Stimulated activated CD4-positive, alpha-beta T cell treated with anti-CD3 and anti-CD28 coated beads, Interleukin-2, amount 100 ng/mL, for 4 hours (primary cell): ENCODE measurements around the gene ACTR5.

ENCODE experiments used
- DNase-seq: peaks from one replicate; pipeline ENCODE4 v3.0.0-alpha.2; 2020; ENCODE audit warnings: low read depth

The ACTR5 gene

DNA sequence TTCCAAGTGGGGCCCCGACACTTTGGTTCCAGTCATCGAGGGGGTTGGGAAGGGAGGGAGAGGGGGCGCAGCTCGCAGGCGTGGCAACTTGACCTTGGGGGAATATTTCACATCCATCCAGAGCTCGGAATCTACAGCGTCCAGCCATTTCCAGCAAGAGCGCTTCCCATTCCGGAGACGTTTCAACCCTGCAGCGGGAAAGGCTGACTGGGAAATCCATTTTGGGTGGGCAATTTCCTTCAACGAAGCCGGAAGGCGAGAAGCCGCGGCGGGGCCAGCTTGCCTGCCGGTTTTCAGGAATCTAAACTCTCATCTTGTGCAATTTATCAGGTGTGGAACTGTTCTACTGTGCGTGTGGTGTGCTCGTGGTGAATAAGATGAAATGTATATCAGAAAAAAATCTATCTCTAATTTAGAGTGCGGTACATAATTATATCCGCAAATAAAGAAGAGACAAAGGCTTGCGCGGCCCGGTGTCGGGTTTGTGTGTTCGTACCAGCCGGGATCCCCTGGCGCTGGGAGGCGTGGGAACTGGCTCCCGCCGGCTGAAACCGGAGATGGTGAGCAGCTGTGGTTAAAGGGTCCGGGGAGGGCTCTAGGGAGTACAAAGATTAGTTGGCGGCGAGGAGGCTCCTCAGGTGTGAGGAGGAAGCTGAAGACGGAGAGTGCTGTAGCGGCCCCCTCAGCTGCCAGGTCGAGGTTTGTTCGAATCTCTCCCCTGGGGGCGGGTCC lies 19.2 kb upstream of the ACTR5 start:
- DNase-seq: no peak

DNA sequence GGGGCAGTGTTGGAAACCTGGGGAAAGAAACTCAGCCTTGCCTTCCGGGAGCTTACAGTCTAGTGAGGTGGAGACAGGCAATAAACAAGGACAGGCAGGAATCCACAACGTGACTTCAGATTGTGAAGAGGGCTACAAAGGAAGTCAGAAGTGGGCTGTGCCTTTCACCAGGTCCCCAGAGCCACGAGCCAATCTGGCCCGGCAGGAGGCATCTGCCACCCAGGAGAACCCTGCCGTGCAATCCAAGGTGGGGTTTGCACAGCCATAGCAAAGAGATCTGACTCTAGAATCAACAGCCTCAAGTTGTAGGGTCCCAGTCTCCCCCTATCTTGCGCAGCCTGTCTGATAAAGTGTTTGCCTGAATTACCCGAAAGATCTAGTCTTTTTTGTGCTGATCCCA lies 18.5 kb upstream of the ACTR5 start:
- DNase-seq: no peak

- DNase-seq: no peak
These were observed 17.9 kb upstream of the ACTR5 start for GRCh38 chr20:38730167-38730988.

DNA sequence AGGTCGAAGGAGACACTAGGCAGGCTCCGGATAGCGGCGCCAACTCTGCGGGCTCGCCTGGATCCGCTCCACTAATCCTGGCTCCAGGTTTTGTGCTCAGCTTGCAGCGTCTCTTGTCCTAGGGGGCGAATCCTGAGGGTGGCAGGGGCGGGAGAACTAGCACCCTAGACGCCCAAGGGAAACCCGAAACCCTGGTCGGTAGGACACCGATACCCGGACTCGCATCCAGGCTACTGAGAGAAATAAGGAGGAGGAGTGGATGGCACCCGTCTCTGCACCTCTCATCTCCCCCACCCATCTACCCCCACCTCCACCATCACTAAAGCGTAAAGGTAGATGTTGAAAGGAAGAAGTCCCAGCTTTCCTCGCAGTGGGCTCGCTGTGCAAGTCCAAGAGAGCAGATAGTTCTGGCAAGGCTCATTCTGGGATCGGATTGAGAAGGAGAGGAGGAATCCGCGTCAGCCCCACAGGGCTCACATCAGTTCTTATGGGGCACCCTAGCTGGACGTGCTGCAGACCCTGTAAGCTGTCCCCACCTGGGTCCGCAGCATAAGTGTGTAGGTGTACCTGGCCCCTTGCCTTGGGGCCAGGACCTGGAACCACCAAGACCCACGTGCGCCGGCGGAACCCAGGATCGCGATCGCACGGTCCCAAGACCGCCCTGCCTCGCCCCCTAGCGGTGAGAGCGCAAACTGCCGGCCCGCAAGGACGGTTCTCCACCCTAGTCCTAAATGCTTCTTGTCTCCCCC lies 17.1 kb upstream of the ACTR5 start:
- DNase-seq: peak; percentile 69

DNA sequence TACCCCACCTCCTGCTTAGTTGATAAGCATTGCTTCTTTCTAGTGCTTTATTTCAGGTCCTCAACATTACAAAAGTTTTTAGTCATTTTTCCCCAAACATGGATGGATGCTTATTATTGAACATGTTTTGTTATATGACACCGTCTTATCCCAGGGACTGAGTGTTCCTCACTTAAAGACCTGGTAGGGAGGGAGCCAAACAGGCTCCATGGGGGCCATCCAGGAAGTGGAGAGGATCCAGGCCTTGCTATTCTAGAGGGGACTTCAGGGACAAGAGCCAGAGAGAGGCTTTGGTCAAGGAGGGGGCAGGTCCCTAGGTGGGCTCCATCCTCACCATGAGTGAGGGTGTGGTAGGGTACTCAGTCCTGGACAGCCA lies 16.5 kb upstream of the ACTR5 start:
- DNase-seq: no peak

DNA sequence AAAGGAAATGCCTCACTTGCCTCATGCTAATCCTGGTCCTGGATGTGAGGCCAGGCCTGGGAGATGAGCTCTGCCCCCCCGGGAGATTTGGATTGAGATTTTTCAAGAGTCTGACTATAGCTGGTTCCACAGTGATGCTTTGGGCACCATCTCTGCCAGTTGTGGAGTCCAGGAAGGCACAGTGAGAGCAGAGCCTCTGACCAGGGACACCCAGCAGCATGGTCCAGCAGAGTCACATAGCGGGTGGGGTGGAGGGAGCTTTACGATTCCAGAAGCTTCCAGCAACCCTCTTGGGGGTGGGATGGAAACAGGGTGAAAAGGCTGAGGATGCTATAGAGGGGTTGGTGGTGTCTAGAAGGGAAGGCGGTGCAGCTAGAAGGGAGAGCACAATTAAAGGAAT lies 15.3 kb upstream of the ACTR5 start:
- DNase-seq: no peak

DNA sequence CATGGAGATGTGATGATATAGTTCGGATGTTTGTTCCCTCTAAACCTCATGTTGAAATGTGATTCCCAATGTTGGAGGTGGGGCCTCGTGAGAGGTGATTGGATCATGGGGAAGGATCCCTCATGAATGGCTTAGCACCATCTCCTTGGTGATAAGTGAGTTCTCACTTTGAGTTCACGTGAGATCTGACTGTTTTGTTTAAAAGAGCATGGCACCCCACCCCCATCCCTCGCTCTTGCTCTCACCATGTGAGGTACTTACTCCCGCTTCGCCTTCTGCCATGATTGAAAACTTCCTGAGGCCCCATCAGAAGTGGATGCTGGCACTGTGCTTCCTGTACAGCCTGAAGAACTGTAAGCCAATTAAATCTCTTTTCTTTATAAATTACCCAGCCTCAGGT lies 13.1 kb upstream of the ACTR5 start:
- DNase-seq: no peak

GRCh38 chr20:38737887-38738286 lies 10.4 kb upstream of the ACTR5 start:
- no peak for DNase-seq

DNA sequence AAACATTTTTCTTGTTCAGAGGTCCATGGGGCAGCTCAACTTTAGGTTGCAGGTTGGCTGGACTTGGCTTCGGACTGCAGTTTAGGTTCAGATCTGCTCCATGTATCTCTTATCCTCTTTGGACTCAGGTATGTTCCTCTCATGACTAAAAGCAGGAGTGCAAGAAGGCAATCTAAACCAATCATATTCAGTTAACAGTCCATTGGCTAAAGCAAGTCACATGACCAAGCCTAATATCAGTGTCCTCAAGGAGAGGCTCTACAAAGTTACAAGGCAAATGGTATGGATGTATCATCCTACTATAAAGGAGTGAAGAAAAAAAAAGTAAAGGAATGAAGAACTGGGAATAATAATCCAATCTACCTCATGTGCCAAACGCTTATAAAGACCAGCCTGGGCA lies 2.5 kb upstream of the ACTR5 start:
- no peak for DNase-seq

DNA sequence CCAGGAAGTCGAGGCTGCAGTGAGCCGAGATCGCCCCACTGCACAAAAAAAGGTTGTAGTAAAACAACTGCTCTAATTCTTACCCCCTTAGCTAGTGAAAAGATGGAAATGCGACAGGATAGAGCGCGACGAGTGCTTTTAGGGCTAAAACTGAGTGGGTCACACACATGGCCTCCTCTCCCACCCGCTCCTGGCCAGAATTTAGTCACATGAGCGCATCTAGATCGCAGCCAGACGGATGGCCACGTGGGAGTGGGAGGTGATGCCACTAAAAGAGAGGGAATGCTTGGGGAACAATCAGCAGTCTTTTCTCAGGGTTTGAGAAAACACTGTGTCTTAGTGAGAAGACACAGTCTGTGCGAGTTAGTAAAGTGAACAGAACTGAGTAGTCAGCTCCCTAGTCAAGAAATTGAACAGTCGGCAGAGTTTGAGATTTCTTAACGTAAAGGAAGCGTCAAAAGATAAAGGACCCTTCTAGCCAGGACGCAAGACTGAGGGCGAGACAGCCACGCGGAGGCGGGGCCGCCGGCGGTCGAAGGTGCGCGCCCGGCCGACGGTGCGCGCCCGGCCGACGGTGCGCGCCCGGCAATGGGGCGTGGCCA lies 664 bp upstream of the ACTR5 start:
- DNase-seq: no peak

DNA sequence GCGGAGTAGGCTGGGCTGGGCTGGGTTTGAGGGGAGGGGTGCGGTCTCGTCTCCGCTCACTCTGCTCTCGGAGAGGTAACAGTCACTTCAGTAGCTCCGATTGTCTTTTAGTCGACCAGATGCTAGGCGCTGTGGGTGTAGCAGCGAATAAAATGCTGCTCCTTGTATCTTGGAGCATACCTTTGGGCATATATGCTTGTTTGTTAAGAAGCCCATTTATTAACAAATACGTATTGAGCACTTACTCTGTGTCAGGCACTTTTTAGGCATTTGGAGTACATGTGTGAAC lies 545 bp downstream of the ACTR5 start:
- peak; percentile 51 for DNase-seq

DNA sequence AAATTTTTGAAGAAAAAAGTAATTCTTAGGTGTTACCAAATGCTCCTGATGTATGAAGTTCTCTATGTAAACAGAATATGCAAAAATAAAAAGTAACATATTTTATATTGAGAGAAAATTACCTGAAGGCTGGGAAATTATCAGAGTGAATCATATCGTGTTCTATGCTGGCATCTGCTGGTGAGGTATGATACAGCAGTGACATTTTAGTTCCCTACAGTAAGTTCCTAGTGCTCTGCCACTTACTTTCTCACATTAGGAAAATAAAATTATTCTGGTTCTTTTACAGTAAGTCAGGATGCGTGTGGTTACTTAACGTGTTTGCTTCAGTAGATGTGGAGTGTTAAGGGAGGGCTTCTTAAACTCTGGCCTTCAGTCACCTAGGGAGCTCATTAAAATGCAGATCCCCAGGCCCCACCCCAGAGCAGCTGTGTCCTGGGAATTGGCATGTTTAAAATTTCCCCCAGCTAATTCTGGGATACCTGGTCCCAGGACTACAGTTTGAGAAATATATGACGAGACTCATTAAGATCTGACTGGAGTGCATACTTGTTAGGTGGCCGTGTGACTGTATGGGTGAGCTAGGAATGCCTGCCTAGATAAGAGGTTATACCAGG lies 3.2 kb downstream of the ACTR5 start:
- no peak for DNase-seq

DNA sequence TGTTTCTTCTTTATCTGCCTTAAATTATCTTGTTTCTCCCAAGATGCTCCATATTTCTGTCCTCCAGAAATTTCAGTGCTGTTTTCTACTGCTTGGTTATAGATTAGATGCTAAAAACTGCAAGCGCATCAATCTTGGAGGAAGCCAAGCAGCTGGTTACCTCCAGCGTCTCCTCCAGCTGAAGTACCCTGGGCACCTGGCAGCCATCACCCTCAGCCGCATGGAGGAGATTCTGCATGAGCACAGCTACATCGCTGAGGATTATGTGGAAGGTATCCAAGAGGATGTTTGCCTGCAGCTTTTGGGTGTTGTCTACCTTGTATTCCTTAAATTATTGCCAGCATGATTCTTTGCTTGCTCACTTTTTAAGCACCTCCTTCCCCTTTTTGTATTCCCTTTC lies 3.8 kb downstream of the ACTR5 start:
- DNase-seq: no peak

DNA sequence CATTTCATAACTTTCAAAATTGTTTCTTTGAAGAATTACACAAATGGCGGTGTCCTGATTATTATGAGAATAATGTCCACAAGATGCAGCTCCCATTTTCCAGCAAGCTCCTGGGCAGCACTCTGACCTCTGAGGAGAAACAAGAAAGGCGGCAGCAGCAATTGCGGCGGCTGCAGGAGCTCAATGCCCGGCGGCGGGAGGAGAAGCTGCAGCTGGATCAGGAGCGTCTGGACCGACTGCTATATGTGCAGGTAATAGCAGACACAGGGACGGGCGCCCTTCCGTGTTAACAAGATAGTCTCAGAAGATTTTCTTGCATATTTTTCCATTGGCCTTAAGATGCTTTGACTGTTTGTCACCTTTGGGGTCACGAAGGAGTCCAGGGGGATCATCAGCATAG lies 6.7 kb downstream of the ACTR5 start:
- DNase-seq: no peak

GRCh38 chr20:38755324-38755910 lies 7.2 kb downstream of the ACTR5 start:
- no peak for DNase-seq

DNA sequence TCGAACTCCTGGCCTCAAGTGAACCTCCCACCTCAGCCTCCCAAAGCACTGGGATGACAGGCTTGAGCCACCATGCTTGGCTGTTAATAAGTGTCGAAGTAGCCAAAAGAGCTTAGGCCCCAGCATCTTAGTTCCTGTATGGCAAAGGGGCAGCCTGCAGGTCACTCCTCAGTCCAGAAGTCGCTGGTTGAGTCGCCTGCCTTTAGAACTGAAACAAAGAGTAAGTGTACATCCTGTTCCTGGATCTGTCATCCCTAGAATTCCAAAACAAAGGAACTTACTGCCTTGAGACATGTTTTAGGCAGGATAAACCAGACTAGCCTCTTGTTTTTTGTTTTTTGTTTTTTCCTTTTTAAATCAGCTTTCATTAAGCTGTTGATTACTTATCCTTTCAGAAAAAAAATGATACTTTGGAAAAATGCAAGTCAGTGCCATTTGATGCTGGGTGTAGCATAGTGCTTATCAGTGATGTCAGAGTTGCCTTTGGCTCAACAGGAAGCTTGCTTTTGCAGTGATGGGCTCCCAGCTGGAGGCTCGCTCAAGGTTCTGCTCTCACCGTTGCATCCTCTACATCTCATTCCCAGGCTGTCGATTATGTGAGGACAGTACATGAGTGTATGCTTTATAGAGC lies 9.0 kb downstream of the ACTR5 start:
- no peak for DNase-seq

GRCh38 chr20:38759106-38759505 lies 10.8 kb downstream of the ACTR5 start:
- DNase-seq: no peak

- no peak for DNase-seq
These were observed 12.7 kb downstream of the ACTR5 start for GRCh38 chr20:38760978-38761377.

GRCh38 chr20:38762174-38762573 lies 13.9 kb downstream of the ACTR5 start:
- no peak for DNase-seq

- DNase-seq: no peak
These were observed 15.4 kb downstream of the ACTR5 start for GRCh38 chr20:38763616-38764015.

DNA sequence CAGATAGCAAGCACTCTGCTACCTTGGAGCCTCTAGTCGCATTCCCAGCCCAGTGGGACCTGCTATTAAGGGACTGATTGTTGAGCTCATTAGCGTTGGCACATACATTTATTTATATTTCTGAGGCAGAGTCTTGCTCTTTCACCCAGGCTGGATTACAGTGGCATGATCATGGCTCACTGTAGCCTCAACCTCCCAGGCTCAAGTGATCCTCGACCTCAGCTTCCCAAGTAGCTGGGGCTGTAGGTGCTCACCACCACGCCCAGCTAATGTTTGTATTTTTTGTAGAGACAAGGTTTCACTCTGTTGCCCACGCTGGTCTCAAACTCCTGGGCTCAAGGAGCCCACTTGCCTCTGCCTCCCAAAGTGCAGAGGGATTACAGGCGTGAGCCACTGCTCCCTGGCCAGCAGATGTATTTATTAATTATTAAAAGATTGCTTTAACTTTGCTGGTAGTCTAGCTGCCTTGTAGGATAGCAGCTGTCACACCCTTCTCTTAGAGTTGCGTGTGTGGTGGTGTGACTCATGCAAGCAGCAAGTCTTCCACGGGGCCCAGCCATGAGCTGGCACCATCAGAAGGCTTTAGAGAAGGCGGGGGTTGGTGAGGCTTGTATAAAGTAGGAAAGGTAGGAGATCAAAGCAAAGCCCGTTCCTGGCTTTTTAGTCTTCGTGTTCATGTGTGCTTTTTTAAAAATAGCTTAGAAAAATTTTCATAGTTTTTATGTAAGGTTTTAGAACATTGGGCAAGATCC lies 16.5 kb downstream of the ACTR5 start:
- DNase-seq: peak; percentile 44
